Liver (tissue), 9 donors: ENCODE results near the gene MSMO1. TPM values are rescaled to one million over a fixed set of nuclear protein-coding genes. Genes with fewer than 3 reads are reported as not detected.

Experiments used
- DNase-seq: peaks from one replicate; pipeline ENCODE4 v3.0.0-alpha.2; 2017; ENCODE audit warnings: low spot score
- H3K27ac ChIP-seq, 2 donors: one replicate each; pipeline ENCODE4 v1.7.0; 2013; ENCODE audit warnings: inconsistent platforms in 2 of 2, low read length in 2 of 2, control low read depth in 1 of 2, low read depth in 1 of 2, mild to moderate bottlenecking in 1 of 2
- H3K27me3 ChIP-seq, 4 donors: one replicate each; pipeline versions ENCODE4 v1.6.1 to v1.7.0; 2013; ENCODE audit warnings: low read length in 3 of 4, inconsistent platforms in 1 of 4, mild to moderate bottlenecking in 1 of 4, moderate library complexity in 1 of 4; ENCODE audit not compliant: control insufficient read depth in 4 of 4, insufficient read depth in 4 of 4
- H3K36me3 ChIP-seq, 4 donors: one replicate each; pipeline versions ENCODE4 v1.6.1 to v1.7.0; 2013; ENCODE audit warnings: low read length in 3 of 4, mild to moderate bottlenecking in 3 of 4, low read depth in 1 of 4, moderate library complexity in 1 of 4; ENCODE audit not compliant: control insufficient read depth in 4 of 4, insufficient read depth in 3 of 4
- H3K4me1 ChIP-seq, 4 donors: one replicate each; pipeline versions ENCODE4 v1.6.1 to v1.7.0; 2013; ENCODE audit warnings: low read length in 3 of 4, mild to moderate bottlenecking in 3 of 4, moderate library complexity in 1 of 4; ENCODE audit not compliant: control insufficient read depth in 4 of 4, insufficient read depth in 4 of 4
- H3K4me3 ChIP-seq, 3 donors: one replicate each; pipeline versions ENCODE4 v1.6.1 to v1.7.0; 2013; ENCODE audit warnings: low read length in 3 of 3, control low read depth in 1 of 3, low read depth in 1 of 3, mild to moderate bottlenecking in 1 of 3
- H3K9ac ChIP-seq, 2 donors: one replicate each; pipeline ENCODE4 v1.7.0; 2013; ENCODE audit warnings: low read length in 2 of 2, mild to moderate bottlenecking in 2 of 2, moderate library complexity in 2 of 2, control low read depth in 1 of 2, low read depth in 1 of 2
- H3K9me3 ChIP-seq, 4 donors: one replicate each; pipeline versions ENCODE4 v1.6.1 to v1.7.0; 2013; ENCODE audit warnings: low read length in 3 of 4; ENCODE audit not compliant: control insufficient read depth in 4 of 4
- EGR1 ChIP-seq, 2 donors: IDR thresholded peaks; 2 replicates each; pipeline ENCODE4 v1.6.1; 2016 to 2018; ENCODE audit warnings: antibody characterized with exemption in 2 of 2, low read depth in 2 of 2
- FOXA1 ChIP-seq: IDR thresholded peaks from 2 replicates; pipeline ENCODE4 v1.6.1; 2016; ENCODE audit warnings: antibody characterized with exemption
- FOXA2 ChIP-seq: IDR thresholded peaks from 2 replicates; pipeline ENCODE4 v1.6.1; 2016; ENCODE audit warnings: antibody characterized with exemption
- GABPA ChIP-seq, 2 donors: IDR thresholded peaks in 1 of 2; conservative IDR thresholded peaks in 1 of 2; 2 replicates each; pipeline ENCODE4 v1.6.1; 2016; ENCODE audit warnings: antibody characterized with exemption in 2 of 2, mild to moderate bottlenecking in 1 of 2, moderate library complexity in 1 of 2
- HNF4A ChIP-seq, 2 donors: conservative IDR thresholded peaks; 2 replicates each; pipeline ENCODE4 v1.6.1; 2016; ENCODE audit warnings: antibody characterized with exemption in 2 of 2, mild to moderate bottlenecking in 2 of 2
- HNF4G ChIP-seq: IDR thresholded peaks from 2 replicates; pipeline ENCODE4 v1.6.1; 2016; ENCODE audit warnings: antibody characterized with exemption
- JUND ChIP-seq, 2 donors: IDR thresholded peaks; 2 replicates each; pipeline ENCODE4 v1.6.1; 2016; ENCODE audit warnings: antibody characterized with exemption in 2 of 2
- NR2F2 ChIP-seq: IDR thresholded peaks from 2 replicates; pipeline ENCODE4 v1.6.1; 2016; ENCODE audit warnings: antibody characterized with exemption
- RAD21 ChIP-seq, 2 donors: IDR thresholded peaks; 2 replicates each; pipeline ENCODE4 v1.6.1; 2016; ENCODE audit warnings: antibody characterized with exemption in 2 of 2, mild to moderate bottlenecking in 2 of 2
- RXRA ChIP-seq, 2 donors: IDR thresholded peaks; 2 replicates each; pipeline ENCODE4 v1.6.1; 2017 to 2018; ENCODE audit warnings: antibody characterized with exemption in 2 of 2, mild to moderate bottlenecking in 1 of 2
- SP1 ChIP-seq: IDR thresholded peaks from 2 replicates; pipeline ENCODE4 v1.6.1; 2018; ENCODE audit warnings: antibody characterized with exemption, mild to moderate bottlenecking
- TAF1 ChIP-seq: conservative IDR thresholded peaks from 2 replicates; pipeline ENCODE4 v1.6.1; 2016; ENCODE audit warnings: antibody characterized with exemption, mild to moderate bottlenecking
- YY1 ChIP-seq: IDR thresholded peaks from 2 replicates; pipeline ENCODE4 v1.6.1; 2016; ENCODE audit warnings: antibody characterized with exemption, mild to moderate bottlenecking
- WGBS: extraction: QIAGEN DNeasy Blood & Tissue Kit; methylation state at CpG from one replicate; pipeline ENCODE4 v1.1.7; 2013; 5-methylcytosine and 5-hydroxymethylcytosine counted together
- polyA plus RNA-seq, 2 donors: library from polyadenylated mRNA; stranded (reverse) in 1 of 2; unstranded in 1 of 2; fragments of 200-250 nt in 1 of 2; fragments of >200 nt in 1 of 2; fragmentation: Nextera tagmentation in 1 of 2; extraction: Ambion mirVana in 1 of 2; gene quantifications; one replicate each; pipeline versions ENCODE4 v1.2.1 to v1.2.3, GENCODE V29; 2013 to 2015
- total RNA-seq, 2 donors: library from RNA; depleted of rRNA; stranded (reverse); fragments of >200 nt; gene quantifications; one replicate each; pipeline ENCODE4 v1.2.3, GENCODE V29; 2014
- TF ChIP-seq, protein P1 (sequence below): IDR thresholded peaks from 2 replicates; pipeline ENCODE4 v1.6.1; 2016; ENCODE audit warnings: antibody characterized with exemption, mild to moderate bottlenecking
- TF ChIP-seq, protein P2 (sequence below): IDR thresholded peaks from 2 replicates; pipeline ENCODE4 v1.6.1; 2016; ENCODE audit warnings: antibody characterized with exemption
- TF ChIP-seq, protein P3 (sequence below): IDR thresholded peaks from 2 replicates; pipeline ENCODE4 v1.6.1; 2016; ENCODE audit warnings: antibody characterized with exemption
- TF ChIP-seq, protein P4 (sequence below): fragments of 150-350 bp; IDR thresholded peaks from 2 replicates; pipeline ENCODE4 v1.5.1; 2017; ENCODE audit warnings: improper control_type of control experiment, low read depth, low read length; ENCODE audit not compliant: missing input control
- TF ChIP-seq, protein P5 (sequence below): IDR thresholded peaks from 2 replicates; pipeline ENCODE4 v1.6.1; 2016; ENCODE audit warnings: antibody characterized with exemption
- donor health status: healthy.
- donor health status: healthy.
- donor health status: healthy.
- donor health status: healthy.
- donor health status: healthy.

Gene MSMO1
- total and polyA plus RNA-seq, 4 donors: 153 to 721 (median 326) TPM

DNA sequence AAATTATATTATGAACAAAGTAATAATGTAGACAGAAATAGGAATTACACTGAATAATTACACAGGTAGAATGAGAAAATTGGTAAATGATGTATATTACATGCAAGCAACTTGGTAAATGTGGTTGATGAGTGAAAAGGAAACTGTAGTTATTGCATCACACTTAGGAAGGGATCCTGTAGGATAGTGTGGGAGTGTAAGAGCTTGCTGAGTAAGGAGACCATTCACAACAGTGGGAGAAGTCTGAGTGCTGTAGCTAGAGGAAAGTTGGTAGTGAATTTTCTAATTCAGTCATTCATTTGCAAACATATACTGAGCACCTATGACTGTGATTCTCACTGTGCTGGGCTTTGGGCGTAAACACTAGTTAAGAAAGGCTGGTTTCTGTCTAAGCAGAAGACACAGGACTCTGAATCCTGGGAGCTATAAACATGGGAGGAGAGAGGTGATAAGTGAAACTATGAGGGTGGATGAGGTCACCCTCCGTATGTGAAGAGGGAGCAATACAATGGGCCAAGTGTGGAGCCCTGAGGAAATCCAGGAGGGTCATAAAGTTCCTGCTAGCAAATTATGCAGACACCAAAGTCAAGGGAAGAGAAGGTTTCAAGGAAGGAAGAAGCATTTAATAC is 37.1 kb downstream of the MSMO1 start:
- DNase-seq: no peak
- Histone ChIP-seq H3K9me3 (no peaks in the 10 kb centered on the region), H3K4me1 (no peaks in the 10 kb centered on the region), H3K36me3 (no peaks in the 10 kb centered on the region), H3K4me3 (no peak overlapping the region), H3K9ac (no peak overlapping the region), H3K27me3 (no peaks in the 10 kb centered on the region), H3K27ac (no peak overlapping the region)
- 92% methylated on average over 2 of the region's 2 CpGs for WGBS
- TF ChIP-seq JUND (IDR thresholded peaks at IDR 0.05): no peak
- TF ChIP-seq, protein P1, sequence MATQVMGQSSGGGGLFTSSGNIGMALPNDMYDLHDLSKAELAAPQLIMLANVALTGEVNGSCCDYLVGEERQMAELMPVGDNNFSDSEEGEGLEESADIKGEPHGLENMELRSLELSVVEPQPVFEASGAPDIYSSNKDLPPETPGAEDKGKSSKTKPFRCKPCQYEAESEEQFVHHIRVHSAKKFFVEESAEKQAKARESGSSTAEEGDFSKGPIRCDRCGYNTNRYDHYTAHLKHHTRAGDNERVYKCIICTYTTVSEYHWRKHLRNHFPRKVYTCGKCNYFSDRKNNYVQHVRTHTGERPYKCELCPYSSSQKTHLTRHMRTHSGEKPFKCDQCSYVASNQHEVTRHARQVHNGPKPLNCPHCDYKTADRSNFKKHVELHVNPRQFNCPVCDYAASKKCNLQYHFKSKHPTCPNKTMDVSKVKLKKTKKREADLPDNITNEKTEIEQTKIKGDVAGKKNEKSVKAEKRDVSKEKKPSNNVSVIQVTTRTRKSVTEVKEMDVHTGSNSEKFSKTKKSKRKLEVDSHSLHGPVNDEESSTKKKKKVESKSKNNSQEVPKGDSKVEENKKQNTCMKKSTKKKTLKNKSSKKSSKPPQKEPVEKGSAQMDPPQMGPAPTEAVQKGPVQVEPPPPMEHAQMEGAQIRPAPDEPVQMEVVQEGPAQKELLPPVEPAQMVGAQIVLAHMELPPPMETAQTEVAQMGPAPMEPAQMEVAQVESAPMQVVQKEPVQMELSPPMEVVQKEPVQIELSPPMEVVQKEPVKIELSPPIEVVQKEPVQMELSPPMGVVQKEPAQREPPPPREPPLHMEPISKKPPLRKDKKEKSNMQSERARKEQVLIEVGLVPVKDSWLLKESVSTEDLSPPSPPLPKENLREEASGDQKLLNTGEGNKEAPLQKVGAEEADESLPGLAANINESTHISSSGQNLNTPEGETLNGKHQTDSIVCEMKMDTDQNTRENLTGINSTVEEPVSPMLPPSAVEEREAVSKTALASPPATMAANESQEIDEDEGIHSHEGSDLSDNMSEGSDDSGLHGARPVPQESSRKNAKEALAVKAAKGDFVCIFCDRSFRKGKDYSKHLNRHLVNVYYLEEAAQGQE: no peak

DNA sequence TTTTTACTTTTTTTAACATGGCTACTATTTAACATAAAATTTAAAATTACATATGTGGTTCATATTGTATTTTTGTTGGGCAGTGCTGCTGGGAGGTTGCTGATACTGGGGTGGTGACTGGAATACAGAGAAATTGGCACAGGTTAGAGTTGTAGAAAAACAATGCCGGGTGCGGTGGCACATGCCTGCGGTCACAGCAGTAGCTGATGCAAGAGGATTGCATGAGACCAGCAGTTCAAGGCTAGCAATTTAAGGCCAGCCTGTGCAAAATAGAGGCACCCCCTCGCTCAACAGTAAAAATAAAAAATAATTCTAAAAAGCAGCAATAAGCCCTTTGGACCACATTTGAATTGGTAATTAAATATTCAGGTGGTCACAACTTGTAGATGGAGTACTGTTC is 39.6 kb downstream of the MSMO1 start:
- 40% methylated on average over 4 of the region's 4 CpGs for WGBS
- H3K4me1 ChIP-seq: peaks cover 0 to 4% (median 0%) of the 10 kb centered on the region in 4 donors
- TF ChIP-seq FOXA2: peak; percentile 25
- TF ChIP-seq, protein P2, sequence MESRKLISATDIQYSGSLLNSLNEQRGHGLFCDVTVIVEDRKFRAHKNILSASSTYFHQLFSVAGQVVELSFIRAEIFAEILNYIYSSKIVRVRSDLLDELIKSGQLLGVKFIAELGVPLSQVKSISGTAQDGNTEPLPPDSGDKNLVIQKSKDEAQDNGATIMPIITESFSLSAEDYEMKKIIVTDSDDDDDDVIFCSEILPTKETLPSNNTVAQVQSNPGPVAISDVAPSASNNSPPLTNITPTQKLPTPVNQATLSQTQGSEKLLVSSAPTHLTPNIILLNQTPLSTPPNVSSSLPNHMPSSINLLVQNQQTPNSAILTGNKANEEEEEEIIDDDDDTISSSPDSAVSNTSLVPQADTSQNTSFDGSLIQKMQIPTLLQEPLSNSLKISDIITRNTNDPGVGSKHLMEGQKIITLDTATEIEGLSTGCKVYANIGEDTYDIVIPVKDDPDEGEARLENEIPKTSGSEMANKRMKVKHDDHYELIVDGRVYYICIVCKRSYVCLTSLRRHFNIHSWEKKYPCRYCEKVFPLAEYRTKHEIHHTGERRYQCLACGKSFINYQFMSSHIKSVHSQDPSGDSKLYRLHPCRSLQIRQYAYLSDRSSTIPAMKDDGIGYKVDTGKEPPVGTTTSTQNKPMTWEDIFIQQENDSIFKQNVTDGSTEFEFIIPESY: peak; percentile 42
- no peak for TF ChIP-seq TAF1
- TF ChIP-seq, protein P3, sequence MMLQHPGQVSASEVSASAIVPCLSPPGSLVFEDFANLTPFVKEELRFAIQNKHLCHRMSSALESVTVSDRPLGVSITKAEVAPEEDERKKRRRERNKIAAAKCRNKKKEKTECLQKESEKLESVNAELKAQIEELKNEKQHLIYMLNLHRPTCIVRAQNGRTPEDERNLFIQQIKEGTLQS: peak; percentile 77
- TF ChIP-seq RXRA (IDR thresholded peaks at IDR 0.05): peak; percentile 31 to 77
- peak in 1 of 2 donors; percentile 30 for TF ChIP-seq EGR1 (IDR thresholded peaks at IDR 0.05; ENCODE audit: low read depth in 2 of 2)
- TF ChIP-seq, protein P4, sequence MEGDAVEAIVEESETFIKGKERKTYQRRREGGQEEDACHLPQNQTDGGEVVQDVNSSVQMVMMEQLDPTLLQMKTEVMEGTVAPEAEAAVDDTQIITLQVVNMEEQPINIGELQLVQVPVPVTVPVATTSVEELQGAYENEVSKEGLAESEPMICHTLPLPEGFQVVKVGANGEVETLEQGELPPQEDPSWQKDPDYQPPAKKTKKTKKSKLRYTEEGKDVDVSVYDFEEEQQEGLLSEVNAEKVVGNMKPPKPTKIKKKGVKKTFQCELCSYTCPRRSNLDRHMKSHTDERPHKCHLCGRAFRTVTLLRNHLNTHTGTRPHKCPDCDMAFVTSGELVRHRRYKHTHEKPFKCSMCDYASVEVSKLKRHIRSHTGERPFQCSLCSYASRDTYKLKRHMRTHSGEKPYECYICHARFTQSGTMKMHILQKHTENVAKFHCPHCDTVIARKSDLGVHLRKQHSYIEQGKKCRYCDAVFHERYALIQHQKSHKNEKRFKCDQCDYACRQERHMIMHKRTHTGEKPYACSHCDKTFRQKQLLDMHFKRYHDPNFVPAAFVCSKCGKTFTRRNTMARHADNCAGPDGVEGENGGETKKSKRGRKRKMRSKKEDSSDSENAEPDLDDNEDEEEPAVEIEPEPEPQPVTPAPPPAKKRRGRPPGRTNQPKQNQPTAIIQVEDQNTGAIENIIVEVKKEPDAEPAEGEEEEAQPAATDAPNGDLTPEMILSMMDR: no peak
- TF ChIP-seq, protein P1: no peak
- peak; percentile 24 for TF ChIP-seq FOXA1
- TF ChIP-seq YY1: peak; percentile 31
- peak in 1 of 2 donors; percentile 7 for TF ChIP-seq RAD21 (IDR thresholded peaks at IDR 0.05)
- TF ChIP-seq HNF4A (conservative IDR thresholded peaks at IDR 0.05): peak; percentile 39 to 70
- TF ChIP-seq, protein P5, sequence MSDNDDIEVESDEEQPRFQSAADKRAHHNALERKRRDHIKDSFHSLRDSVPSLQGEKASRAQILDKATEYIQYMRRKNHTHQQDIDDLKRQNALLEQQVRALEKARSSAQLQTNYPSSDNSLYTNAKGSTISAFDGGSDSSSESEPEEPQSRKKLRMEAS: peak; percentile 57
- no peak for TF ChIP-seq SP1
- TF ChIP-seq HNF4G: no peak
- TF ChIP-seq GABPA (IDR thresholded peaks at IDR 0.05 in 1 of 2, conservative IDR thresholded peaks at IDR 0.05 in 1 of 2): no peak
- TF ChIP-seq JUND (IDR thresholded peaks at IDR 0.05): peak in 1 of 2 donors; percentile 34
- TF ChIP-seq NR2F2: no peak
- no peak for DNase-seq
- H3K4me3 ChIP-seq: no peak overlapping the region
- no peaks in the 10 kb centered on the region for H3K9me3 ChIP-seq
- no peaks in the 10 kb centered on the region for H3K27me3 ChIP-seq
- no peak overlapping the region for H3K9ac ChIP-seq
- H3K27ac ChIP-seq: no peak overlapping the region
- H3K36me3 ChIP-seq: no peaks in the 10 kb centered on the region
